ENCODE measurements around the gene OR2B2. TPM values are rescaled to one million over a fixed set of nuclear protein-coding genes. Genes with fewer than 3 reads are reported as not detected.

Gene OR2B2
- total RNA-seq, 2 experiments from 2014 or later: not detected

DNA sequence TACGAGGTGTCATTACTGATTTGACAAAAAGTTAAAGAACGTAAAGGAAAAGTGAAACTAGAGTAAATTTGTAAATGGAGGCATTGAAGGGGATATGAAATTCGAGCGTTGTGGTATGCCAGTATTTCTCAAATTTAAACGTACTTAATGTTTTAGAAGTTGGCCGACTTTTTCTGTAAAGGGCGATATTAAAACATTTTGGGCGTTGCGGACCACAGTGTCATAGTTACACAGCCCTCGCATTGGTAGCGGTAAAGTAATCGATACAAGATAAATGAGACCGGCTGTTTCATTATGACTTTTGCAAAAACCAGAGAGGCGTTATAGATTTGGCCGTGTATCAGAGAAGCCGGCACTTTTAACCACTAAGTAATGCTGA lies 39.6 kb downstream of the OR2B2 start:
- POLR2A ChIA-PET: interaction anchor here (0.6 to 16.5 kb wide), 72 partner anchors 8 to 1911 kb away, joined by 3 to 1427 read pairs (median 8); partner anchors contain the start of genes HFE, HMGN4, ZKSCAN8 and ZNF184
- CTCF ChIA-PET: interaction anchor here (0.9 to 4.9 kb wide), 8 partner anchors 11 to 63 kb away, joined by 4 to 38 read pairs (median 12); a partner anchor contains a TSS

DNA sequence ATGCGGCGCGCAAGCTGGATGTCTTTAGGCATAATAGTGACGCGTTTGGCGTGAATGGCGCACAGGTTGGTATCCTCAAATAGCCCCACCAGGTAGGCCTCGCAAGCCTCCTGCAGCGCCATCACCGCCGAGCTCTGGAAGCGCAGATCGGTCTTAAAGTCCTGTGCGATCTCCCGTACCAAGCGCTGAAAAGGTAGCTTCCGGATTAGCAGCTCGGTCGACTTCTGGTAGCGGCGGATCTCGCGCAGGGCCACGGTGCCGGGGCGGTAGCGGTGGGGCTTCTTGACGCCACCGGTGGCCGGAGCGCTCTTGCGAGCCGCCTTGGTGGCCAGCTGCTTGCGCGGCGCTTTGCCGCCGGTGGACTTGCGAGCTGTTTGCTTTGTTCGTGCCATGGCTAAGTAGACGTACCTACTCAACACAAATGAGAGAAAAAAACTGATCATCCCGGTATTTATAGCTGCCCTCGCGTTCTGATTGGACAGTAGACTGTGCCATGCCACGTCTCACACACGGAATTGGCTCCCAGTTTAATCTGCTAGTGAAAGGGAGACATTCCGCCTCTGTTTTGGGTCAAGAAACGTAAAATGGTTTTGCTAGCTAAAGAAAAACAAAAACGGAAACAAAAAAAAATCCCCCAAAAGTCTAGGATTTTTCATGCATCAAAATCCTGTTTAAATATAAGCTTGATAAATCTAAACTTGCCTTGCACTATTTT lies 40.1 kb downstream of the OR2B2 start:
- H3K4me3 ChIP-seq (ENCODE audit: low read length): peak overlapping the region; percentile 86
- peaks cover 41% of the 10 kb centered on the region for H3K4me1 Mint-ChIP-seq (ENCODE audit: low read depth)
- H3K36me3 ChIP-seq (ENCODE audit: insufficient read depth, low read length): no peaks in the 10 kb centered on the region
- peak; percentile 75 for ATAC-seq (ENCODE audit: poor library complexity)
- ChIA-PET CTCF (interaction anchor here (0.9 to 4.9 kb wide), 9 partner anchors 10 to 695 kb away, joined by 3 to 38 read pairs (median 9); a partner anchor contains a TSS), POLR2A (interaction anchor here (0.6 to 16.5 kb wide), 77 partner anchors 8 to 1911 kb away, joined by 3 to 1427 read pairs (median 6); partner anchors contain the start of genes HFE, HMGN4, ZKSCAN8 and ZNF184)
- H3K27me3 ChIP-seq (ENCODE audit: control insufficient read depth in 1 of 2, insufficient read depth in 2 of 2, low read length in 2 of 2): no peaks in the 10 kb centered on the region
- no peaks in the 10 kb centered on the region for H3K9me3 Mint-ChIP-seq
- H3K9me3 ChIP-seq (ENCODE audit: control insufficient read depth in 1 of 2, insufficient read depth in 1 of 2, low read length in 2 of 2): peaks cover 0 to 4% of the 10 kb centered on the region in 2 experiments
- H3K27ac ChIP-seq (ENCODE audit: low read depth in 1 of 2, low read length in 2 of 2): peak overlapping the region; percentile 89
- peak; percentile 71 to 97 (median 82) for DNase-seq
- H3K36me3 Mint-ChIP-seq (ENCODE audit: low read depth): peaks cover 23% of the 10 kb centered on the region
- H3K4me3 Mint-ChIP-seq: peak overlapping the region; percentile 93
- peaks cover 39% of the 10 kb centered on the region for H3K4me1 ChIP-seq (ENCODE audit: insufficient read depth, low read length)
- no peaks in the 10 kb centered on the region for H3K27me3 Mint-ChIP-seq
- intact Hi-C loops (cut with DNase I, micrococcal nuclease): loop anchor here (1.0 to 5.0 kb wide), 5 partner anchors 33 to 740 kb away; a partner anchor contains a TSS
- TF ChIP-seq, protein P1, sequence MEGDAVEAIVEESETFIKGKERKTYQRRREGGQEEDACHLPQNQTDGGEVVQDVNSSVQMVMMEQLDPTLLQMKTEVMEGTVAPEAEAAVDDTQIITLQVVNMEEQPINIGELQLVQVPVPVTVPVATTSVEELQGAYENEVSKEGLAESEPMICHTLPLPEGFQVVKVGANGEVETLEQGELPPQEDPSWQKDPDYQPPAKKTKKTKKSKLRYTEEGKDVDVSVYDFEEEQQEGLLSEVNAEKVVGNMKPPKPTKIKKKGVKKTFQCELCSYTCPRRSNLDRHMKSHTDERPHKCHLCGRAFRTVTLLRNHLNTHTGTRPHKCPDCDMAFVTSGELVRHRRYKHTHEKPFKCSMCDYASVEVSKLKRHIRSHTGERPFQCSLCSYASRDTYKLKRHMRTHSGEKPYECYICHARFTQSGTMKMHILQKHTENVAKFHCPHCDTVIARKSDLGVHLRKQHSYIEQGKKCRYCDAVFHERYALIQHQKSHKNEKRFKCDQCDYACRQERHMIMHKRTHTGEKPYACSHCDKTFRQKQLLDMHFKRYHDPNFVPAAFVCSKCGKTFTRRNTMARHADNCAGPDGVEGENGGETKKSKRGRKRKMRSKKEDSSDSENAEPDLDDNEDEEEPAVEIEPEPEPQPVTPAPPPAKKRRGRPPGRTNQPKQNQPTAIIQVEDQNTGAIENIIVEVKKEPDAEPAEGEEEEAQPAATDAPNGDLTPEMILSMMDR (IDR thresholded peaks at IDR 0.05): peak; percentile 43
- H3K27ac Mint-ChIP-seq: peak overlapping the region; percentile 93

More for the DNA sequence above, 39.6 kb downstream of the OR2B2 start:
- Histone ChIP-seq H3K4me1 (ENCODE audit: insufficient read depth, low read length) (peaks cover 33% of the 10 kb centered on the region), H3K27ac (ENCODE audit: low read depth in 1 of 2, low read length in 2 of 2) (peak overlapping the region; percentile 89), H3K27me3 (ENCODE audit: control insufficient read depth in 1 of 2, insufficient read depth in 2 of 2, low read length in 2 of 2) (no peaks in the 10 kb centered on the region), H3K4me3 (ENCODE audit: low read length) (peak overlapping the region; percentile 86), H3K9me3 (ENCODE audit: control insufficient read depth in 1 of 2, insufficient read depth in 1 of 2, low read length in 2 of 2) (peaks cover 0 to 4% of the 10 kb centered on the region in 2 experiments), H3K36me3 (ENCODE audit: insufficient read depth, low read length) (no peaks in the 10 kb centered on the region)
- Mint-ChIP-seq H3K4me3 (peak overlapping the region; percentile 93), H3K27ac (peak overlapping the region; percentile 93), H3K27me3 (no peaks in the 10 kb centered on the region), H3K9me3 (no peaks in the 10 kb centered on the region), H3K36me3 (ENCODE audit: low read depth) (peaks cover 23% of the 10 kb centered on the region), H3K4me1 (ENCODE audit: low read depth) (peaks cover 36% of the 10 kb centered on the region)
- DNase-seq (no peak), ATAC-seq (ENCODE audit: poor library complexity) (peak; percentile 14)
- intact Hi-C loops (cut with DNase I, micrococcal nuclease): loop anchor here (1.0 to 5.0 kb wide), 6 partner anchors 21 to 740 kb away; a partner anchor contains a TSS
- TF ChIP-seq, protein P1 (IDR thresholded peaks at IDR 0.05): no peak

DNA sequence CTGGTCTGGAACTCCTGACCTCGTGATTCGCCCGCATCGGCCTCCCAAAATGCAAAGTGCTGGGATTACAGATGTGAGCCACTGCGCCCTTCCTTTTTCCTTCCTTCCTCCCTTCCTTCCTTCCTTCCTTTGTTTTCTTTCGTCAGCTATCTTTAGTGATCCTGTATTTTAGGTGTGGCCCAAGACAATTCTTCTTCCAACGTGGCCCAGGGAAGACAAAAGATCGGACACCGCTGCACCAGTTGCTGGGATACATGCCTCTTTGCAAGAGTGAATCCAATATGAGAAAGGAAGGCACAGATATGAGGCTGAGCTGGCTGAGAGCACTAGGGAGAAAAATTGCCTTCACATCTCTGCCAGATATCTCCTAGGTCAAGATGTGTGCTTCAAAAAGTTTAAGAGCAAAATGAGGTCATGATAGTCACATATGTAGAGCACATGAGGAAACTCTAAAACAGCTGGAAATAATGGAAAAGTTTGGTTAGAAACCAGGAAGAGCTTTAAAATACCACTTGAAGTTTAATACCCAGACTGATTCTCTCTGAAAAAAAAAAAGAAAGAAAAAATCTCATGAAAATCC lies 41.8 kb downstream of the OR2B2 start:
- Histone ChIP-seq H3K4me3 (ENCODE audit: low read length) (no peak overlapping the region), H3K36me3 (ENCODE audit: insufficient read depth, low read length) (no peaks in the 10 kb centered on the region), H3K27me3 (ENCODE audit: control insufficient read depth in 1 of 2, insufficient read depth in 2 of 2, low read length in 2 of 2) (no peaks in the 10 kb centered on the region), H3K9me3 (ENCODE audit: control insufficient read depth in 1 of 2, insufficient read depth in 1 of 2, low read length in 2 of 2) (peaks cover 0 to 4% of the 10 kb centered on the region in 2 experiments), H3K4me1 (ENCODE audit: insufficient read depth, low read length) (peaks cover 56% of the 10 kb centered on the region), H3K27ac (ENCODE audit: low read depth in 1 of 2, low read length in 2 of 2) (no peak overlapping the region)
- H3K27me3 Mint-ChIP-seq: no peaks in the 10 kb centered on the region
- CTCF ChIA-PET: interaction anchor here (0.6 to 6.6 kb wide), 8 partner anchors 19 to 1298 kb away, joined by 3 to 50 read pairs (median 6); a partner anchor contains a TSS
- peaks cover 55% of the 10 kb centered on the region for H3K4me1 Mint-ChIP-seq (ENCODE audit: low read depth)
- no peak for DNase-seq
- H3K27ac Mint-ChIP-seq: peak overlapping the region; percentile 93
- TF ChIP-seq, protein P1 (IDR thresholded peaks at IDR 0.05): no peak
- POLR2A ChIA-PET: interaction anchor here (0.5 to 16.5 kb wide), 19 partner anchors 23 to 1844 kb away, joined by 3 to 1427 read pairs (median 37); a partner anchor contains a TSS
- no peaks in the 10 kb centered on the region for H3K9me3 Mint-ChIP-seq
- intact Hi-C loops (cut with DNase I, micrococcal nuclease): loop anchor here (5.0 kb wide), 2 partner anchors 58 to 738 kb away; a partner anchor contains a TSS
- H3K4me3 Mint-ChIP-seq: peak overlapping the region; percentile 93
- ATAC-seq (ENCODE audit: poor library complexity): no peak
- peaks cover 31% of the 10 kb centered on the region for H3K36me3 Mint-ChIP-seq (ENCODE audit: low read depth)

Data from CD4-positive, alpha-beta T cell (primary cell).